GM18870 (cell line): Measurements from ENCODE around the gene TRMT2B.
"Not testable (repeated sequence)": the region's sequence is repeated elsewhere in the genome, so short reads cannot be mapped to it uniquely, and the experiment has no call there.

Experiments used
- ATAC-seq: cut with Tn5 transposase; IDR thresholded peaks from one replicate; pipeline ENCODE4 v1.9.1; 2021; ENCODE audit warnings: moderate library complexity; ENCODE audit not compliant: unreplicated experiment

TRMT2B gene

GRCh38 chrX:101051549-101052302 lies at the start of gene TRMT2B:
TSS of gene TRMT2B (minus strand) at chrX:101052111. CDS start at chrX:101042289, 9,822 bp downstream.
- ATAC-seq: peak; percentile 85

- ATAC-seq: peak; percentile 96
Measured at GRCh38 chrX:101097546-101098453, 45.9 kb upstream of the TRMT2B start, which contains the start of gene CENPI. TSS of gene CENPI (plus strand) at chrX:101098204. CDS start at chrX:101101071, 2,867 bp downstream.

GRCh38 chrX:101091817-101092216 lies 39.9 kb upstream of the TRMT2B start:
- no peak for ATAC-seq

GRCh38 chrX:101081231-101081630 lies 29.3 kb upstream of the TRMT2B start:
- ATAC-seq: no peak

- ATAC-seq: no peak
Measured at GRCh38 chrX:101080326-101081124, 28.6 kb upstream of the TRMT2B start.

GRCh38 chrX:101079736-101080270 lies 27.9 kb upstream of the TRMT2B start:
- ATAC-seq: no peak

GRCh38 chrX:101078716-101079598 lies 27.0 kb upstream of the TRMT2B start, which contains the start of gene TMEM35A:
TSS of gene TMEM35A (plus strand) at chrX:101078879. CDS start at chrX:101079003, 124 bp downstream.
- no peak for ATAC-seq

GRCh38 chrX:101071582-101071981 lies 19.7 kb upstream of the TRMT2B start:
- ATAC-seq: no peak

- ATAC-seq: no peak
Measured at GRCh38 chrX:101062176-101062575, 10.3 kb upstream of the TRMT2B start.

GRCh38 chrX:101057093-101057714 lies 5.3 kb upstream of the TRMT2B start:
- ATAC-seq: peak; percentile 93

- ATAC-seq: not testable (repeated sequence)
Measured at GRCh38 chrX:101056551-101056950, 4.6 kb upstream of the TRMT2B start.

GRCh38 chrX:101051153-101051548 lies 760 bp downstream of the TRMT2B start:
- ATAC-seq: no peak

GRCh38 chrX:101040197-101040596 lies 11.7 kb downstream of the TRMT2B start:
- no peak for ATAC-seq

- no peak for ATAC-seq
Measured at GRCh38 chrX:101037231-101037630, 14.7 kb downstream of the TRMT2B start.

- ATAC-seq: no peak
Measured at GRCh38 chrX:101029665-101030064, 22.2 kb downstream of the TRMT2B start.

GRCh38 chrX:101028562-101028961 lies 23.3 kb downstream of the TRMT2B start:
- no peak for ATAC-seq

- no peak for ATAC-seq
Measured at GRCh38 chrX:101025126-101025525, 26.8 kb downstream of the TRMT2B start.

- ATAC-seq: no peak
Measured at GRCh38 chrX:101022020-101022419, 29.9 kb downstream of the TRMT2B start.

GRCh38 chrX:101012031-101012430 lies 39.9 kb downstream of the TRMT2B start:
- not testable (repeated sequence) for ATAC-seq
